ENCODE results near the gene ANAPC15.

Gene ANAPC15

GRCh38 chr11:72102631-72102945 is 9.9 kb downstream of the ANAPC15 start:
- H3K27me3 ChIP-seq (replicated peaks; ENCODE audit: control insufficient read depth, insufficient read depth, low read length): no peaks in the 10 kb centered on the region
- no peak for DNase-seq (ENCODE audit: extremely low read depth, insufficient read length)
- TF ChIP-seq CTCF (IDR thresholded peaks at IDR 0.05; ENCODE audit: insufficient read depth, low read length, poor library complexity, severe bottlenecking): no peak
- H3K36me3 ChIP-seq (ENCODE audit: control insufficient read depth, insufficient read depth, low read length): peaks cover 19% of the 10 kb centered on the region
- H3K4me3 ChIP-seq (replicated peaks; ENCODE audit: low read depth, low read length): peak overlapping the region; percentile 81

DNA sequence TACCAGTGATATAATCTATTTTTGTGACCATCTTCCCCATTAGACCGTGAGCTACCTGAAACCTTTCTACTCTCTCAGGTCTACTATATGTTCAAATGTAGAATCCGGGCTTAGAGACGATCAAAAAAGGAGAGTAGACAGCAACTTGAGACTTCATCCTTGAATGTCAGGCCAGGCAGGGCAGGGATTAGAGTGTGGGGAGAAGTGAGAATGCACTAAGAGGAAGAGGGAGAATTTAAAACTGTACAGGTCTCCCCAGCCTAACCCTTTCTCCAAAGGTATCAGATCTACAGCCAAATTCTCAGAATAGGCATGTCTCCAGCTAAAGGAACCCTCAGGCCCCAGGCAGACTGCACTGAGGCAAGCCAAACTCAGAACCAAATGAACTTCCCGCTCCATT is 10.3 kb downstream of the ANAPC15 start:
- peak overlapping the region; percentile 81 for H3K4me3 ChIP-seq (replicated peaks; ENCODE audit: low read depth, low read length)

GRCh38 chr11:72100462-72100861 is 12.0 kb downstream of the ANAPC15 start:
- no peak overlapping the region for H3K4me3 ChIP-seq (replicated peaks; ENCODE audit: low read depth, low read length)
- no peaks in the 10 kb centered on the region for H3K27me3 ChIP-seq (replicated peaks; ENCODE audit: control insufficient read depth, insufficient read depth, low read length)
- TF ChIP-seq CTCF (IDR thresholded peaks at IDR 0.05; ENCODE audit: insufficient read depth, low read length, poor library complexity, severe bottlenecking): no peak
- DNase-seq (ENCODE audit: extremely low read depth, insufficient read length): no peak
- H3K36me3 ChIP-seq (ENCODE audit: control insufficient read depth, insufficient read depth, low read length): peaks cover 21% of the 10 kb centered on the region

More for the DNA sequence above, 10.3 kb downstream of the ANAPC15 start:
- peaks cover 21% of the 10 kb centered on the region for H3K36me3 ChIP-seq (ENCODE audit: control insufficient read depth, insufficient read depth, low read length)
- no peaks in the 10 kb centered on the region for H3K27me3 ChIP-seq (replicated peaks; ENCODE audit: control insufficient read depth, insufficient read depth, low read length)
- no peak for TF ChIP-seq CTCF (IDR thresholded peaks at IDR 0.05; ENCODE audit: insufficient read depth, low read length, poor library complexity, severe bottlenecking)
- DNase-seq (ENCODE audit: extremely low read depth, insufficient read length): no peak

GRCh38 chr11:72100009-72100408 is 12.5 kb downstream of the ANAPC15 start:
- H3K27me3 ChIP-seq (replicated peaks; ENCODE audit: control insufficient read depth, insufficient read depth, low read length): no peaks in the 10 kb centered on the region
- no peak overlapping the region for H3K4me3 ChIP-seq (replicated peaks; ENCODE audit: low read depth, low read length)
- H3K36me3 ChIP-seq (ENCODE audit: control insufficient read depth, insufficient read depth, low read length): peaks cover 23% of the 10 kb centered on the region
- no peak for TF ChIP-seq CTCF (IDR thresholded peaks at IDR 0.05; ENCODE audit: insufficient read depth, low read length, poor library complexity, severe bottlenecking)
- no peak for DNase-seq (ENCODE audit: extremely low read depth, insufficient read length)

DNA sequence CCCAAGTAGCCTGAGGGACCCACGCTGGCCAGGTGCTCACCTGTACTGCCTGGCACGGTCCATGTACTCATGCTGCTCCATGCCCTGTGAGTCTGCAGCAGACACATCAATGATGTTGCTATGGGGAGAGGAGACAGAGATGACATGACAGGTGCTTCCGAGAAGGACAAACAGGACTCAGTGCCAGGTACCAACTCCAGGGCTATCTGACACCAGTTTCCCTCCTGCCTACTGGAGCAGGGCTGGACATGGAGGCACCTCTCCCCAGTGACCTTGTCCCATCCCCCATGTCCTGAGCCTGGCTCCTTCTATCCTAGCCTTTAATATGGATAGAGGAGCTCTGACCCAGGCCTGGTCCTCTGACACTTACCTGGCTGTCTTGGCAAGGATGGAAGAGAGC is 13.8 kb downstream of the ANAPC15 start:
- no peak for TF ChIP-seq CTCF (IDR thresholded peaks at IDR 0.05; ENCODE audit: insufficient read depth, low read length, poor library complexity, severe bottlenecking)
- Histone ChIP-seq H3K4me3 (replicated peaks; ENCODE audit: low read depth, low read length) (no peak overlapping the region), H3K36me3 (ENCODE audit: control insufficient read depth, insufficient read depth, low read length) (peaks cover 27% of the 10 kb centered on the region), H3K27me3 (replicated peaks; ENCODE audit: control insufficient read depth, insufficient read depth, low read length) (no peaks in the 10 kb centered on the region)
- no peak for DNase-seq (ENCODE audit: extremely low read depth, insufficient read length)

DNA sequence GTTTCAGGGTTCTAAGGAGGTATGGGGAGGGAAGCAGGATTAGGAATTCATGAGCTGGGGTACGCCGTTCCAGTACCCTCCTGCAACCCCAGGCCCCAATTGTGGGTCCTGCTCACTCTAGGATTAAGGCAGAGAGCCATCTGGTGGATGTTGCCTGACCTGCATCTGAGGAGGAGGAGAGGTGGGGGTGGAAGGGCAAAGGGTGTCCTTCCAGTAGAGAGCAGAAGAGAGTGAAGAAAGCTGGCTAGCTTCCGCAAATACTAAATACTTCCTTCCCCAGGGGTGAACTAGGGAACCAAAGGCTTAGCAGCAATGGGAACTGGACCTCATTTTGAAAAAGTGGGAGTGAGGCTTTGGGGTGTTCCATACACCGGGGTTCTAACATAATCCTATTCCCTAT is 21.2 kb downstream of the ANAPC15 start:
- no peak overlapping the region for H3K4me3 ChIP-seq (replicated peaks; ENCODE audit: low read depth, low read length)
- H3K36me3 ChIP-seq (ENCODE audit: control insufficient read depth, insufficient read depth, low read length): peaks cover 12% of the 10 kb centered on the region
- TF ChIP-seq CTCF (IDR thresholded peaks at IDR 0.05; ENCODE audit: insufficient read depth, low read length, poor library complexity, severe bottlenecking): peak; percentile 83
- H3K27me3 ChIP-seq (replicated peaks; ENCODE audit: control insufficient read depth, insufficient read depth, low read length): no peaks in the 10 kb centered on the region
- peak; percentile 28 for DNase-seq (ENCODE audit: extremely low read depth, insufficient read length)
